ENCODE results near the gene NFIX.

NFIX gene

GRCh38 chr19:13115936-13116281 lies 120.6 kb downstream of the NFIX start:
- DNase-seq = no peak

GRCh38 chr19:13116282-13117175 lies 121.3 kb downstream of the NFIX start, which contains the start of gene TRMT1:
TSS of gene TRMT1 (minus strand) at chr19:13116740. CDS start at chr19:13116399, 341 bp downstream.
- DNase-seq = peak; percentile 93

GRCh38 chr19:13117176-13117771 lies 122.0 kb downstream of the NFIX start:
- DNase-seq = no peak

GRCh38 chr19:13117772-13118423 lies 122.6 kb downstream of the NFIX start, which contains the start of gene NACC1:
TSS of gene NACC1 (plus strand) at chr19:13118264. CDS start at chr19:13135208, 16,944 bp downstream.
- peak; percentile 91 for DNase-seq

- no peak for DNase-seq
Observed at GRCh38 chr19:13118424-13119193, 123.3 kb downstream of the NFIX start.

GRCh38 chr19:13119627-13120026 lies 124.4 kb downstream of the NFIX start:
- no peak for DNase-seq

- no peak for DNase-seq
Observed at GRCh38 chr19:13120031-13120430, 124.8 kb downstream of the NFIX start.

GRCh38 chr19:13120817-13121216 lies 125.5 kb downstream of the NFIX start:
- no peak for DNase-seq

- no peak for DNase-seq
Observed at GRCh38 chr19:13121551-13122274, 126.4 kb downstream of the NFIX start.

GRCh38 chr19:13122275-13122878 lies 127.1 kb downstream of the NFIX start:
- no peak for DNase-seq

GRCh38 chr19:13122980-13123957 lies 128.0 kb downstream of the NFIX start:
- no peak for DNase-seq

GRCh38 chr19:13127051-13127450 lies 131.8 kb downstream of the NFIX start:
- no peak for DNase-seq

GRCh38 chr19:13127811-13128575 lies 132.7 kb downstream of the NFIX start:
- DNase-seq = no peak

- no peak for DNase-seq
Observed at GRCh38 chr19:13128583-13128982, 133.3 kb downstream of the NFIX start.

- DNase-seq = no peak
Observed at GRCh38 chr19:13129384-13129783, 134.1 kb downstream of the NFIX start.

GRCh38 chr19:13130886-13131490 lies 135.7 kb downstream of the NFIX start:
- DNase-seq = no peak

- DNase-seq = peak; percentile 14
Observed at GRCh38 chr19:13132471-13133180, 137.4 kb downstream of the NFIX start.

GRCh38 chr19:13133241-13133870 lies 138.1 kb downstream of the NFIX start:
- DNase-seq = no peak

Data from KG1 (cell line).